Endothelial cell (in vitro differentiated cells): ENCODE data around the gene CEMIP2. TPM values are rescaled to one million over a fixed set of nuclear protein-coding genes. Genes with fewer than 3 reads are reported as not detected.

Source experiments
- DNase-seq: peaks from one replicate; pipeline ENCODE4 v3.0.0; 2021; ENCODE audit warnings: low spot score
- H3K27ac Mint-ChIP-seq: one replicate; pipeline ENCODE4 v1.8.0; 2021; ENCODE audit warnings: mixed read lengths, inconsistent platforms; ENCODE audit not compliant: unreplicated experiment
- H3K27me3 Mint-ChIP-seq: one replicate; pipeline ENCODE4 v1.8.0; 2021; ENCODE audit warnings: mild to moderate bottlenecking, moderate library complexity, mixed read lengths, inconsistent platforms; ENCODE audit not compliant: unreplicated experiment
- H3K36me3 Mint-ChIP-seq: one replicate; pipeline ENCODE4 v1.8.0; 2021; ENCODE audit warnings: mild to moderate bottlenecking, low read depth, mixed read lengths, inconsistent platforms; ENCODE audit not compliant: unreplicated experiment
- H3K4me1 Mint-ChIP-seq: one replicate; pipeline ENCODE4 v1.8.0; 2021; ENCODE audit warnings: mild to moderate bottlenecking, mixed read lengths, inconsistent platforms; ENCODE audit not compliant: unreplicated experiment
- H3K4me3 Mint-ChIP-seq: one replicate; pipeline ENCODE4 v1.8.0; 2021; ENCODE audit warnings: mild to moderate bottlenecking, mixed read lengths, inconsistent platforms; ENCODE audit not compliant: unreplicated experiment
- H3K9me3 Mint-ChIP-seq: one replicate; pipeline ENCODE4 v1.8.0; 2021; ENCODE audit warnings: mixed read lengths, inconsistent platforms; ENCODE audit not compliant: unreplicated experiment
- total RNA-seq: library from RNA; stranded (reverse); fragmentation: NEBNext Ultra II Directional; extraction: Animal tissue kit (Norgen Biotek cat#: 25700); gene quantifications from one replicate; pipeline ENCODE4 v1.2.1, GENCODE V29; 2021; ENCODE audit not compliant: unreplicated experiment
- TF ChIP-seq, protein P1 (sequence below): fragments of 200-600 bp; sonication (generic); IDR thresholded peaks from one replicate; pipeline ENCODE4 v1.5.0; 2021; ENCODE audit warnings: antibody characterized with exemption; ENCODE audit not compliant: unreplicated experiment

CEMIP2 gene
- total RNA-seq, 1 donor from 2014 or later: 112 TPM

- no peaks in the 10 kb centered on the region for H3K9me3 Mint-ChIP-seq
- H3K27ac Mint-ChIP-seq: no peak overlapping the region
- no peak for DNase-seq
- TF ChIP-seq, protein P1, sequence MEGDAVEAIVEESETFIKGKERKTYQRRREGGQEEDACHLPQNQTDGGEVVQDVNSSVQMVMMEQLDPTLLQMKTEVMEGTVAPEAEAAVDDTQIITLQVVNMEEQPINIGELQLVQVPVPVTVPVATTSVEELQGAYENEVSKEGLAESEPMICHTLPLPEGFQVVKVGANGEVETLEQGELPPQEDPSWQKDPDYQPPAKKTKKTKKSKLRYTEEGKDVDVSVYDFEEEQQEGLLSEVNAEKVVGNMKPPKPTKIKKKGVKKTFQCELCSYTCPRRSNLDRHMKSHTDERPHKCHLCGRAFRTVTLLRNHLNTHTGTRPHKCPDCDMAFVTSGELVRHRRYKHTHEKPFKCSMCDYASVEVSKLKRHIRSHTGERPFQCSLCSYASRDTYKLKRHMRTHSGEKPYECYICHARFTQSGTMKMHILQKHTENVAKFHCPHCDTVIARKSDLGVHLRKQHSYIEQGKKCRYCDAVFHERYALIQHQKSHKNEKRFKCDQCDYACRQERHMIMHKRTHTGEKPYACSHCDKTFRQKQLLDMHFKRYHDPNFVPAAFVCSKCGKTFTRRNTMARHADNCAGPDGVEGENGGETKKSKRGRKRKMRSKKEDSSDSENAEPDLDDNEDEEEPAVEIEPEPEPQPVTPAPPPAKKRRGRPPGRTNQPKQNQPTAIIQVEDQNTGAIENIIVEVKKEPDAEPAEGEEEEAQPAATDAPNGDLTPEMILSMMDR: no peak
- no peaks in the 10 kb centered on the region for H3K36me3 Mint-ChIP-seq
- peaks cover 3% of the 10 kb centered on the region for H3K27me3 Mint-ChIP-seq
- peaks cover 36% of the 10 kb centered on the region for H3K4me1 Mint-ChIP-seq
- no peak overlapping the region for H3K4me3 Mint-ChIP-seq
These were observed 10.0 kb downstream of the CEMIP2 start for GRCh38 chr9:71758277-71758676.

DNA sequence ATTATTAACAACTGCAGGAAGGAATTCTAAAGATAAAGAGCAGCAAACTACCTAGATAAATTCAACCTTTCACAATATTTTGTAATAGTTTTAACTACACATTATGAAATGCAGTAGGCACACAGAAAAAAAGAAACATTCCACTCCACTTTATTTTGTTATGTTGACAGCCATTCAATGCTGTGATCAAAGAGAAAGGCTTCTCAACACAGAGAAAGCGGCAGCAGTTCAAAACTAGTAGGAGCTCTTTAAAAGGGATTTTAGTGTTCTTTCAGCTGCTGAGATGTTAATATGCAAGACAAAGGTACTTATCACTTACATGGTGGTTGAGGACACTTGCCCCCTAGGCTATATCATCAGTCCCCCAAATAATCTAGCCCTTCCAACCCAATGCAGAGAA lies 11.6 kb downstream of the CEMIP2 start:
- TF ChIP-seq, protein P1: no peak
- peaks cover 3% of the 10 kb centered on the region for H3K27me3 Mint-ChIP-seq
- no peak overlapping the region for H3K4me3 Mint-ChIP-seq
- H3K27ac Mint-ChIP-seq: no peak overlapping the region
- no peaks in the 10 kb centered on the region for H3K9me3 Mint-ChIP-seq
- no peaks in the 10 kb centered on the region for H3K36me3 Mint-ChIP-seq
- peaks cover 36% of the 10 kb centered on the region for H3K4me1 Mint-ChIP-seq
- DNase-seq: no peak

- H3K27ac Mint-ChIP-seq: no peak overlapping the region
- H3K4me3 Mint-ChIP-seq: no peak overlapping the region
- TF ChIP-seq, protein P1: no peak
- no peaks in the 10 kb centered on the region for H3K36me3 Mint-ChIP-seq
- H3K9me3 Mint-ChIP-seq: no peaks in the 10 kb centered on the region
- peaks cover 29% of the 10 kb centered on the region for H3K4me1 Mint-ChIP-seq
- peaks cover 3% of the 10 kb centered on the region for H3K27me3 Mint-ChIP-seq
- DNase-seq: no peak
These were observed 12.4 kb downstream of the CEMIP2 start for GRCh38 chr9:71755869-71756268.

DNA sequence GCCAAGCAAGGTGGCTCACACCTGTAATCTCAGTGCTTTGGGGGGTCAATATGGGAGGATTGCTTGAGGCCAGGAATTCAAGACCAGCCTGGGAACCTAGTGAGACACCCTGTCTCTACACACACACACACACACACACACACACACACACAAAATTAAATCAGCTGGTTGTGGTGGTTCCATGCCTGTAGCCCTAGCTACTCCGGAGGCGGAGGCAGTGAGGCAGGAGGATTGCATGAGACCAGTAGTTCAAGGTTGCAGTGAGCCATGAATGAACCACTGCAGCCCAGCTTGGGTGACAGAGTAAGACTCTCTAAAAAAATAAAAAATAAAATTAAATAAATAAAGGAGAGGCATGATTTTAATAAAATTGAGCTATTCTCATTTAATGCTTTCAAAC lies 13.1 kb downstream of the CEMIP2 start:
- Mint-ChIP-seq H3K4me1 (peaks cover 24% of the 10 kb centered on the region), H3K27ac (no peak overlapping the region), H3K36me3 (no peaks in the 10 kb centered on the region), H3K4me3 (no peak overlapping the region), H3K27me3 (no peaks in the 10 kb centered on the region), H3K9me3 (no peaks in the 10 kb centered on the region)
- TF ChIP-seq, protein P1: no peak
- no peak for DNase-seq

GRCh38 chr9:71754151-71754550 lies 14.2 kb downstream of the CEMIP2 start:
- H3K4me3 Mint-ChIP-seq: no peak overlapping the region
- H3K36me3 Mint-ChIP-seq: peaks cover 4% of the 10 kb centered on the region
- H3K27me3 Mint-ChIP-seq: no peaks in the 10 kb centered on the region
- H3K27ac Mint-ChIP-seq: no peak overlapping the region
- DNase-seq: no peak
- H3K4me1 Mint-ChIP-seq: peaks cover 19% of the 10 kb centered on the region
- no peaks in the 10 kb centered on the region for H3K9me3 Mint-ChIP-seq
- TF ChIP-seq, protein P1: no peak
